Measurements from ENCODE around the gene SMG7.

DNA sequence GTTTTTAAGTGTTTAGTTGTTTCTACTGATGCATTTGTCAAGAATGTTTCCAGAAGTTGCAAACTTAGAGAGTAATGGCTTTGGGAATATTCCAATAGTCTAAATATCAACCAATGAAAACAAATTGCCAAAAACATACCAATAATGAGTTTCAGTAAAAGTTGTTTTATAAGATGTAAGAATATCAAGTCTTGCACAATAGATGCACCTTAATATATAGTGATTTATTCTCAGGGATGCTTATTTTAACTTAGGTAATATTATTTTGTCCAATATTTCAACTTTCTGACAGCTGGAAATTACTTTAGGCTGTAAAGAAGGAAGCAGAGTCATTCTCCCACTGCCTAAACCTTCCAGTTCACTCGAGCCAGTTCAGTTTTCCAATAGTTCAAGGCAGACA, 48.8 kb upstream of the SMG7 start:
- TF ChIP-seq RCOR1 (IDR thresholded peaks at IDR 0.05; ENCODE audit: low read depth, low read length), result no peak
- TF ChIP-seq, protein P1, sequence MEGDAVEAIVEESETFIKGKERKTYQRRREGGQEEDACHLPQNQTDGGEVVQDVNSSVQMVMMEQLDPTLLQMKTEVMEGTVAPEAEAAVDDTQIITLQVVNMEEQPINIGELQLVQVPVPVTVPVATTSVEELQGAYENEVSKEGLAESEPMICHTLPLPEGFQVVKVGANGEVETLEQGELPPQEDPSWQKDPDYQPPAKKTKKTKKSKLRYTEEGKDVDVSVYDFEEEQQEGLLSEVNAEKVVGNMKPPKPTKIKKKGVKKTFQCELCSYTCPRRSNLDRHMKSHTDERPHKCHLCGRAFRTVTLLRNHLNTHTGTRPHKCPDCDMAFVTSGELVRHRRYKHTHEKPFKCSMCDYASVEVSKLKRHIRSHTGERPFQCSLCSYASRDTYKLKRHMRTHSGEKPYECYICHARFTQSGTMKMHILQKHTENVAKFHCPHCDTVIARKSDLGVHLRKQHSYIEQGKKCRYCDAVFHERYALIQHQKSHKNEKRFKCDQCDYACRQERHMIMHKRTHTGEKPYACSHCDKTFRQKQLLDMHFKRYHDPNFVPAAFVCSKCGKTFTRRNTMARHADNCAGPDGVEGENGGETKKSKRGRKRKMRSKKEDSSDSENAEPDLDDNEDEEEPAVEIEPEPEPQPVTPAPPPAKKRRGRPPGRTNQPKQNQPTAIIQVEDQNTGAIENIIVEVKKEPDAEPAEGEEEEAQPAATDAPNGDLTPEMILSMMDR (IDR thresholded peaks at IDR 0.05), result no peak
- TF ChIP-seq POLR2A (IDR thresholded peaks at IDR 0.05; ENCODE audit: low read length), result no peak
- no peak for TF ChIP-seq BHLHE40 (IDR thresholded peaks at IDR 0.05; ENCODE audit: low read depth, low read length)
- TF ChIP-seq, protein P2, sequence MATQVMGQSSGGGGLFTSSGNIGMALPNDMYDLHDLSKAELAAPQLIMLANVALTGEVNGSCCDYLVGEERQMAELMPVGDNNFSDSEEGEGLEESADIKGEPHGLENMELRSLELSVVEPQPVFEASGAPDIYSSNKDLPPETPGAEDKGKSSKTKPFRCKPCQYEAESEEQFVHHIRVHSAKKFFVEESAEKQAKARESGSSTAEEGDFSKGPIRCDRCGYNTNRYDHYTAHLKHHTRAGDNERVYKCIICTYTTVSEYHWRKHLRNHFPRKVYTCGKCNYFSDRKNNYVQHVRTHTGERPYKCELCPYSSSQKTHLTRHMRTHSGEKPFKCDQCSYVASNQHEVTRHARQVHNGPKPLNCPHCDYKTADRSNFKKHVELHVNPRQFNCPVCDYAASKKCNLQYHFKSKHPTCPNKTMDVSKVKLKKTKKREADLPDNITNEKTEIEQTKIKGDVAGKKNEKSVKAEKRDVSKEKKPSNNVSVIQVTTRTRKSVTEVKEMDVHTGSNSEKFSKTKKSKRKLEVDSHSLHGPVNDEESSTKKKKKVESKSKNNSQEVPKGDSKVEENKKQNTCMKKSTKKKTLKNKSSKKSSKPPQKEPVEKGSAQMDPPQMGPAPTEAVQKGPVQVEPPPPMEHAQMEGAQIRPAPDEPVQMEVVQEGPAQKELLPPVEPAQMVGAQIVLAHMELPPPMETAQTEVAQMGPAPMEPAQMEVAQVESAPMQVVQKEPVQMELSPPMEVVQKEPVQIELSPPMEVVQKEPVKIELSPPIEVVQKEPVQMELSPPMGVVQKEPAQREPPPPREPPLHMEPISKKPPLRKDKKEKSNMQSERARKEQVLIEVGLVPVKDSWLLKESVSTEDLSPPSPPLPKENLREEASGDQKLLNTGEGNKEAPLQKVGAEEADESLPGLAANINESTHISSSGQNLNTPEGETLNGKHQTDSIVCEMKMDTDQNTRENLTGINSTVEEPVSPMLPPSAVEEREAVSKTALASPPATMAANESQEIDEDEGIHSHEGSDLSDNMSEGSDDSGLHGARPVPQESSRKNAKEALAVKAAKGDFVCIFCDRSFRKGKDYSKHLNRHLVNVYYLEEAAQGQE (IDR thresholded peaks at IDR 0.05), result no peak
- no peak for TF ChIP-seq ESRRA (IDR thresholded peaks at IDR 0.05; ENCODE audit: borderline replicate concordance, low read length)
- no peak for TF ChIP-seq RFX5 (IDR thresholded peaks at IDR 0.05)
- TF ChIP-seq MAX (IDR thresholded peaks at IDR 0.05), result no peak
- no peak for TF ChIP-seq ZSCAN20 (CRISPR knock-in tag; IDR thresholded peaks at IDR 0.05)
